Measurements from ENCODE around the gene PKP3. TPM values are rescaled to one million over a fixed set of nuclear protein-coding genes. Genes with fewer than 3 reads are reported as not detected.

PKP3 gene
- polyA plus RNA-seq, 1 of the 3 experiments (the other 2 are of a cell fraction) = 1.4 TPM

DNA sequence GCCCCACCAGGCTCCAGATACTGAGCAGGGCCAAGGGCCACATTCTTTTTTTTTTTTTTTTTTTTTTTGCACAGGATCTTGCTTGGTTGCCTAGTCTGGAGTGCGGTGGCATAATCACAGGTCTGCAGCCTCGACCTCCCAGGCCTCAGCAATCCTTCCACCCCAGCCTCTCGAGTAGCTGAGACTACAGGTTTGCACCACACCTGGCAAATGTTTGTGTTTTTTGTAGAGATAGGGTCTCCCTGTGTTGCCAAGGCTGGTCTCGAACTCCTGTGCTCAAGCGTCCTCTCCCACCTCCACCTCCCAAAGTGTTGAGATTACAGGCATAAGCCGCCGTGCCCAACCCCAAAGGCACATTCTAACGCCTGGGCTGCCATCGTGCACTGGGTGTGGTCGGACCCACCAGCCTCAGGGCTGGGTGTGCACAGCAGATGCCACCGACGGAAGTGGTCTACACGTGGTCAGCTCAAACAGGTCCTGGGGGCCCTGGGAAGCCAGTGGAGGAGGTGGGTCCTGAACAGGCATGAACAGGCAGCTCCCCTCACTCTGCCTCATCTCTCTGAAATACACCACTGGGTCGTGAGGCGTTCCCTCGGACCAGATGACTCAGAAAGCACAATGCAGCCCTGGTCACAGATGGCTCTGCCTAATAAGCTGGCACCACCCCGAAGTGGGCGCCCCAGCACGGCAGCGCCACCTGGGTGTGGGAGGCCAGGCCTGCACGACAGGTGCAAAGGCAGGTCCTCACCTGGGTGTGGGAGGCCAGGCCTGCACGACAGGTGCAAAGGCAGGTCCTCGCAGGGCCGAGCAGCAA, 29.9 kb upstream of the PKP3 start (continued):
- TF ChIP-seq, protein P1, sequence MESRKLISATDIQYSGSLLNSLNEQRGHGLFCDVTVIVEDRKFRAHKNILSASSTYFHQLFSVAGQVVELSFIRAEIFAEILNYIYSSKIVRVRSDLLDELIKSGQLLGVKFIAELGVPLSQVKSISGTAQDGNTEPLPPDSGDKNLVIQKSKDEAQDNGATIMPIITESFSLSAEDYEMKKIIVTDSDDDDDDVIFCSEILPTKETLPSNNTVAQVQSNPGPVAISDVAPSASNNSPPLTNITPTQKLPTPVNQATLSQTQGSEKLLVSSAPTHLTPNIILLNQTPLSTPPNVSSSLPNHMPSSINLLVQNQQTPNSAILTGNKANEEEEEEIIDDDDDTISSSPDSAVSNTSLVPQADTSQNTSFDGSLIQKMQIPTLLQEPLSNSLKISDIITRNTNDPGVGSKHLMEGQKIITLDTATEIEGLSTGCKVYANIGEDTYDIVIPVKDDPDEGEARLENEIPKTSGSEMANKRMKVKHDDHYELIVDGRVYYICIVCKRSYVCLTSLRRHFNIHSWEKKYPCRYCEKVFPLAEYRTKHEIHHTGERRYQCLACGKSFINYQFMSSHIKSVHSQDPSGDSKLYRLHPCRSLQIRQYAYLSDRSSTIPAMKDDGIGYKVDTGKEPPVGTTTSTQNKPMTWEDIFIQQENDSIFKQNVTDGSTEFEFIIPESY (IDR thresholded peaks at IDR 0.05; ENCODE audit: borderline replicate concordance, low read depth) = no peak

DNA sequence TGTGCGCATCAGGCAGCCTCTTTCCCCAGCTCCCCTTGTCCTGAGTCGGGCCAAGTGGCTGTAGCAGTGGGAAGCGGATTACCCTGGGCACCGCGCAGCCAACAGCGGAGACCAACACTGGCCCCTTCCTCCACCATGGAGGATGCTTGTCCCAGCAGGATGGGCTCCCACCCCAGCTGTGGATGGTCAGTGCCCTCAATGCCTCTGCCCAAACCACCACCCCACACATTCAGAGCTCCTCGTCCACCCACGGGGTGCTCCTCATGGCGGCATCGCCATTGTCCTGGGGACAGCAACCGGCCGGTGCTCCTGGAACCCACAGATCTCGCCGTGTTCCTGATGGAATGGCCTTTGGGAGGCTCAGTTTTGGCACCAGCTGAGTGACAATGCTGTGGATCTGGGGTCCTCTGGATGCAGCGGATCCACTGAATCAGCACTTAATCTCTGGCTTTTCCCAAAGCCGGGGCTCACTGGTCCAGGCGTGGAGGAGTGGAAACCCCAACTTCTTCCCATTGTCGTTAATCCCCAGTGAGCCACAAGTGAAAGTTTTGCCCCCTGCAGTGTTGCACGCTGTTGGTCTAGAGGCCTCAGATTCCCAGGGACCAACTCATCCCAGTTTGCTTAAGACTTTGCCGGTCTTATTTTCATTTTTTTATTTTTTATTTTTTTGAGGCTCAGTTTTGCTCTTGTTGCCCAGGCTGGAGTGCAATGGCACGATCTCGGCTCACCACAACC, 28.9 kb upstream of the PKP3 start:
- no peaks in the 10 kb centered on the region for H3K27me3 ChIP-seq (ENCODE audit: insufficient read depth)
- H3K27ac ChIP-seq (ENCODE audit: low read depth in 2 of 2, low read length in 1 of 2) = no peak overlapping the region
- 67% methylated on average over 9 of the region's 22 CpGs for WGBS (ENCODE audit: low lambda C conversion rate)
- no peak for DNase-seq
- CTCF ChIA-PET = interaction anchor here (0.7 to 4.7 kb wide), 16 partner anchors 10 to 158 kb away, joined by 3 to 24 read pairs (median 4); partner anchors contain the start of genes BET1L, NLRP6, PSMD13 and PTDSS2
- H4K20me1 ChIP-seq (ENCODE audit: insufficient read depth) = no peaks in the 10 kb centered on the region
- H3K4me2 ChIP-seq = no peak overlapping the region
- no peaks in the 10 kb centered on the region for H3K36me3 ChIP-seq (replicated peaks in 1 of 2; ENCODE audit: control insufficient read depth in 1 of 2, insufficient read depth in 2 of 2, low read length in 1 of 2)
- H3K4me3 ChIP-seq (ENCODE audit: low read depth in 2 of 2, low read length in 1 of 2) = no peak overlapping the region
- H3F3A ChIP-seq (replicated peaks; ENCODE audit: insufficient read depth) = peaks cover 6% of the 10 kb centered on the region
- no peaks in the 10 kb centered on the region for H3K79me2 ChIP-seq (ENCODE audit: insufficient read depth)
- peaks cover 0 to 12% of the 10 kb centered on the region in 2 experiments; a peak in 1 of 4 replicates for H3K4me1 ChIP-seq (ENCODE audit: control insufficient read depth in 1 of 2, insufficient read depth in 2 of 2, low read depth in 1 of 2, low read length in 1 of 2)
- POLR2A ChIA-PET = no interaction called here
- no peak overlapping the region for H3K9ac ChIP-seq
- no peaks in the 10 kb centered on the region for H3K9me2 ChIP-seq
- TF ChIP-seq NRF1 (IDR thresholded peaks at IDR 0.05; ENCODE audit: low read depth, low read length) = no peak
- TF ChIP-seq TCF12 (IDR thresholded peaks at IDR 0.05) = no peak
- TF ChIP-seq, protein P2, sequence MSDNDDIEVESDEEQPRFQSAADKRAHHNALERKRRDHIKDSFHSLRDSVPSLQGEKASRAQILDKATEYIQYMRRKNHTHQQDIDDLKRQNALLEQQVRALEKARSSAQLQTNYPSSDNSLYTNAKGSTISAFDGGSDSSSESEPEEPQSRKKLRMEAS (IDR thresholded peaks at IDR 0.05; ENCODE audit: low read depth) = no peak
- no peak for TF ChIP-seq EP300 (IDR thresholded peaks at IDR 0.05; ENCODE audit: borderline replicate concordance in 1 of 2, low read depth in 1 of 2, low read length in 1 of 2)
- TF ChIP-seq FOXM1 (IDR thresholded peaks at IDR 0.05; ENCODE audit: low read depth) = no peak
- TF ChIP-seq, protein P3, sequence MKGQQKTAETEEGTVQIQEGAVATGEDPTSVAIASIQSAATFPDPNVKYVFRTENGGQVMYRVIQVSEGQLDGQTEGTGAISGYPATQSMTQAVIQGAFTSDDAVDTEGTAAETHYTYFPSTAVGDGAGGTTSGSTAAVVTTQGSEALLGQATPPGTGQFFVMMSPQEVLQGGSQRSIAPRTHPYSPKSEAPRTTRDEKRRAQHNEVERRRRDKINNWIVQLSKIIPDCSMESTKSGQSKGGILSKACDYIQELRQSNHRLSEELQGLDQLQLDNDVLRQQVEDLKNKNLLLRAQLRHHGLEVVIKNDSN (IDR thresholded peaks at IDR 0.05; ENCODE audit: borderline replicate concordance, low read depth) = no peak
- H2AFZ ChIP-seq (ENCODE audit: low read depth) = no peak overlapping the region
- no peaks in the 10 kb centered on the region for H3K9me3 ChIP-seq

DNA sequence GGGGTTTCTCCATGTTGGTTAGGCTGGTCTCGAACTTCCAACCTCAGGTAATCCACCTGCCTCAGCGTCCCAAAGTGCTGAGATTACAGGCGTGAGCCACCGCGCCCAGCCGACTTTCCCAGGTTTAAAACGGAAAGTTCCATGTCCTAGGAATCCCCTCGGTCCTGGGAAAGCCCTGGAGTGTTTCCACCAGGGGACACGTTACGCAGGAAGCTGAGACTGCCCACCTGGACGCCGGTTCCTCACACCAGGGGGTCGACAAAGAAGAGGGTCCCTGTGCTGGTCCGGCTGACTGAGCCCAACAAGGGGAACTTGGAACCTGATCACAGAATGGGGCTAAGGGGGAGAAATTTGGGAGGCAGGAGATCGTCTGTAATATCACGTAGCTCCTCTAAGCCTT, 28.2 kb upstream of the PKP3 start:
- DNase-seq = no peak
- ChIA-PET CTCF (interaction anchor here (0.6 to 4.7 kb wide), 4 partner anchors 60 to 412 kb away, joined by 3 to 24 read pairs (median 6); partner anchors contain the start of gene BET1L), POLR2A (no interaction called here)
- H3K9me2 ChIP-seq = no peaks in the 10 kb centered on the region
- peaks cover 6% of the 10 kb centered on the region for H3F3A ChIP-seq (replicated peaks; ENCODE audit: insufficient read depth)
- no peak overlapping the region for H3K9ac ChIP-seq
- no peaks in the 10 kb centered on the region for H3K79me2 ChIP-seq (ENCODE audit: insufficient read depth)
- peaks cover 0 to 18% of the 10 kb centered on the region in 2 experiments; a peak in 1 of 4 replicates for H3K4me1 ChIP-seq (ENCODE audit: control insufficient read depth in 1 of 2, insufficient read depth in 2 of 2, low read depth in 1 of 2, low read length in 1 of 2)
- no peak overlapping the region for H2AFZ ChIP-seq (ENCODE audit: low read depth)
- no peak overlapping the region for H3K27ac ChIP-seq (ENCODE audit: low read depth in 2 of 2, low read length in 1 of 2)
- no peaks in the 10 kb centered on the region for H4K20me1 ChIP-seq (ENCODE audit: insufficient read depth)
- 52% methylated on average over 15 of the region's 16 CpGs for WGBS (ENCODE audit: low lambda C conversion rate)
- H3K4me3 ChIP-seq (ENCODE audit: low read depth in 2 of 2, low read length in 1 of 2) = no peak overlapping the region
- H3K36me3 ChIP-seq (replicated peaks in 1 of 2; ENCODE audit: control insufficient read depth in 1 of 2, insufficient read depth in 2 of 2, low read length in 1 of 2) = no peaks in the 10 kb centered on the region
- no peak overlapping the region for H3K4me2 ChIP-seq
- no peaks in the 10 kb centered on the region for H3K9me3 ChIP-seq
- H3K27me3 ChIP-seq (ENCODE audit: insufficient read depth) = no peaks in the 10 kb centered on the region
- TF ChIP-seq MEF2A (IDR thresholded peaks at IDR 0.05; ENCODE audit: borderline replicate concordance, low read depth) (no peak), FOXM1 (IDR thresholded peaks at IDR 0.05; ENCODE audit: low read depth) (no peak), RAD21 (IDR thresholded peaks at IDR 0.05; ENCODE audit: low read length) (no peak), SIN3A (IDR thresholded peaks at IDR 0.05; ENCODE audit: borderline replicate concordance, low read depth, low read length) (no peak), TEAD4 (IDR thresholded peaks at IDR 0.05; ENCODE audit: borderline replicate concordance, insufficient read depth) (no peak), EP300 (IDR thresholded peaks at IDR 0.05; ENCODE audit: borderline replicate concordance in 1 of 2, low read depth in 1 of 2, low read length in 1 of 2) (no peak), ELF1 (IDR thresholded peaks at IDR 0.05) (no peak), GATA2 (CRISPR knock-in tag; IDR thresholded peaks at IDR 0.05) (no peak)
- TF ChIP-seq, protein P2 (IDR thresholded peaks at IDR 0.05; ENCODE audit: low read depth) = no peak
- TF ChIP-seq, protein P1 (IDR thresholded peaks at IDR 0.05; ENCODE audit: borderline replicate concordance, low read depth) = no peak
- TF ChIP-seq, protein P4, sequence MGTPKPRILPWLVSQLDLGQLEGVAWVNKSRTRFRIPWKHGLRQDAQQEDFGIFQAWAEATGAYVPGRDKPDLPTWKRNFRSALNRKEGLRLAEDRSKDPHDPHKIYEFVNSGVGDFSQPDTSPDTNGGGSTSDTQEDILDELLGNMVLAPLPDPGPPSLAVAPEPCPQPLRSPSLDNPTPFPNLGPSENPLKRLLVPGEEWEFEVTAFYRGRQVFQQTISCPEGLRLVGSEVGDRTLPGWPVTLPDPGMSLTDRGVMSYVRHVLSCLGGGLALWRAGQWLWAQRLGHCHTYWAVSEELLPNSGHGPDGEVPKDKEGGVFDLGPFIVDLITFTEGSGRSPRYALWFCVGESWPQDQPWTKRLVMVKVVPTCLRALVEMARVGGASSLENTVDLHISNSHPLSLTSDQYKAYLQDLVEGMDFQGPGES (IDR thresholded peaks at IDR 0.05; ENCODE audit: low read depth, low read length) = no peak
